Osteoblast (primary cell): Measurements from ENCODE around the gene EIF4G3. TPM values are rescaled to one million over a fixed set of nuclear protein-coding genes. Genes with fewer than 3 reads are reported as not detected.

Experiments used
- DNase-seq: peaks from one replicate; pipeline ENCODE4 v3.0.0; 2011; ENCODE audit warnings: low spot score, mixed read lengths; ENCODE audit not compliant: insufficient read length; ENCODE audit errors: missing footprints
- H2AFZ ChIP-seq: 2 replicates; pipeline ENCODE4 v1.6.0; 2011; ENCODE audit warnings: mild to moderate bottlenecking, low read length
- H3K27ac ChIP-seq: 2 replicates; pipeline ENCODE4 v1.5.1; 2011; ENCODE audit warnings: mild to moderate bottlenecking, low read depth, low read length, moderate library complexity
- H3K27me3 ChIP-seq: 2 replicates; pipeline ENCODE4 v1.6.0; 2012; ENCODE audit warnings: mild to moderate bottlenecking, control low read depth, inconsistent platforms, low read length, moderate library complexity; ENCODE audit not compliant: insufficient read depth
- H3K36me3 ChIP-seq: 2 replicates; pipeline ENCODE4 v1.5.1; 2011; ENCODE audit warnings: mild to moderate bottlenecking, low read length, control low read depth, moderate library complexity; ENCODE audit not compliant: insufficient read depth
- H3K4me1 ChIP-seq: 2 replicates; pipeline ENCODE4 v1.5.1; 2011; ENCODE audit warnings: mild to moderate bottlenecking, low read length, control low read depth, moderate library complexity; ENCODE audit not compliant: insufficient read depth
- H3K4me2 ChIP-seq: 2 replicates; pipeline ENCODE4 v1.6.0; 2011; ENCODE audit warnings: mild to moderate bottlenecking, low read length; ENCODE audit not compliant: insufficient read depth
- H3K4me3 ChIP-seq: fragments of 200-600 bp; sonication (generic); 3 replicates; pipeline ENCODE4 v1.5.1; 2012; ENCODE audit warnings: mild to moderate bottlenecking, low read length, inconsistent platforms; ENCODE audit not compliant: insufficient read depth
- H3K79me2 ChIP-seq: 2 replicates; pipeline ENCODE4 v1.6.0; 2012; ENCODE audit warnings: mild to moderate bottlenecking, low read length, control low read depth, inconsistent platforms; ENCODE audit not compliant: insufficient read depth
- H3K9me3 ChIP-seq: 2 replicates; pipeline ENCODE4 v1.5.1; 2011; ENCODE audit warnings: low read depth, low read length, control low read depth
- H4K20me1 ChIP-seq: 2 replicates; pipeline ENCODE4 v1.6.0; 2012; ENCODE audit warnings: mild to moderate bottlenecking, low read length, control low read depth; ENCODE audit not compliant: insufficient read depth
- total RNA-seq: library from RNA; depleted of rRNA; stranded (reverse); fragments of >200 nt; gene quantifications from 2 replicates; pipeline ENCODE4 v1.2.3, GENCODE V29; 2012
- TF ChIP-seq, protein P1 (sequence below): IDR thresholded peaks from 2 replicates; pipeline ENCODE4 v1.5.1; 2011; ENCODE audit warnings: mild to moderate bottlenecking, low read depth, low read length, moderate library complexity; ENCODE audit errors: extremely low read depth

The EIF4G3 gene
- total RNA-seq, 1 donor, result 55.0 TPM

DNA sequence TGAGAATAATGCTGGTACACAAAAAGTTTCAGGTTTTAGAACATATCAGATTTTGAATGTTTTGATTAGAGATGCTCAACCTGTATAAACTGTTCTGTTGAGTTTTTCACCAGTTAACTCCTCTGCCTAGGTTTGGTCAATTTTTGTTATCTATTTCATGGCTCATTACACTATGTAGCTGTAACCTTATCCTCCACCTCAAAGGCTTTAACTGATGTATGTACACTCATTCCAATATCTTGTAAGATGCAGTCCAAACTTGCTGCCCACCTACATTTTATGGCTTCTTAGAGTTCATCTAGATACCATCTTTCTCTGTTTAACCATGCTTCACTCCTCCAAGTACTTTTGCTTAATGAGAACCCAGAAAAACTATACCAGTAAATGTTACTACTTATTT, 107.8 kb downstream of the EIF4G3 start:
- Histone ChIP-seq H4K20me1 (peaks cover 12% of the 10 kb centered on the region), H3K79me2 (peaks cover 16% of the 10 kb centered on the region), H3K4me1 (peaks cover 17% of the 10 kb centered on the region), H3K36me3 (no peaks in the 10 kb centered on the region), H3K9me3 (no peaks in the 10 kb centered on the region), H2AFZ (no peak overlapping the region), H3K27ac (peak overlapping the region; percentile 11), H3K4me3 (no peak overlapping the region), H3K27me3 (no peaks in the 10 kb centered on the region), H3K4me2 (no peak overlapping the region)
- TF ChIP-seq, protein P1, sequence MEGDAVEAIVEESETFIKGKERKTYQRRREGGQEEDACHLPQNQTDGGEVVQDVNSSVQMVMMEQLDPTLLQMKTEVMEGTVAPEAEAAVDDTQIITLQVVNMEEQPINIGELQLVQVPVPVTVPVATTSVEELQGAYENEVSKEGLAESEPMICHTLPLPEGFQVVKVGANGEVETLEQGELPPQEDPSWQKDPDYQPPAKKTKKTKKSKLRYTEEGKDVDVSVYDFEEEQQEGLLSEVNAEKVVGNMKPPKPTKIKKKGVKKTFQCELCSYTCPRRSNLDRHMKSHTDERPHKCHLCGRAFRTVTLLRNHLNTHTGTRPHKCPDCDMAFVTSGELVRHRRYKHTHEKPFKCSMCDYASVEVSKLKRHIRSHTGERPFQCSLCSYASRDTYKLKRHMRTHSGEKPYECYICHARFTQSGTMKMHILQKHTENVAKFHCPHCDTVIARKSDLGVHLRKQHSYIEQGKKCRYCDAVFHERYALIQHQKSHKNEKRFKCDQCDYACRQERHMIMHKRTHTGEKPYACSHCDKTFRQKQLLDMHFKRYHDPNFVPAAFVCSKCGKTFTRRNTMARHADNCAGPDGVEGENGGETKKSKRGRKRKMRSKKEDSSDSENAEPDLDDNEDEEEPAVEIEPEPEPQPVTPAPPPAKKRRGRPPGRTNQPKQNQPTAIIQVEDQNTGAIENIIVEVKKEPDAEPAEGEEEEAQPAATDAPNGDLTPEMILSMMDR, result no peak
- no peak for DNase-seq

DNA sequence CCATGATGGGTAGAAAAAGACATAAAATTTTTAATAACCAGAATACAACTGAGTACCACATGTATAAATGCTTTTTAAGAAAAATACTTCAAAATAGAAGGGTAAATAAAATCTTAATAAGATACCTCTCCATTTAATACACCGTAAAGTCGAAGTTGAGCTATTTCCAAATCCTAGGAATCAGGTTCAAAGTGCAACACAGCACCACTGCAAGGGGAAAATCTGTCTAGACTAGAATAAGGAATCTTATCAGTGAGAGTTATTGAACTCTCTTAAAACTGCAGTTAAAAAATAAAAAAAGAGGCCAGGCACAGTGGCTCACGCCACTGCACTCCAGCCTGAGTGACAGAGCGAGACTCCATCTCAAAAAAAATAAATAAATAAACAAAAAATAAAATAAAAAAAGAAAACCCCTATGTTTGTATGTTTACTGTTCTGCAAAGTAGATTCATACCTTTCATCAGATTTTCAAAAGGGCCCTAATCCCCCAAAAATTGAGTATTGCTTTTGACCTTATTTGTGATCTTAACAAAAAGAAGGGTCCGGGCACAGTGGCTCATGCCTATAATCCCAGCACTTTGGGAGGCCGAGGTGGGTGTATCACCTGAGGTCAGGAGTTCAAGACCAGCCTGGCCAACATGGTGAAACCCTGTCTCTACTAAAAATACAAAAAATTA, 109.0 kb downstream of the EIF4G3 start:
- Histone ChIP-seq H3K27me3 (no peaks in the 10 kb centered on the region), H3K79me2 (peaks cover 14% of the 10 kb centered on the region), H3K4me2 (no peak overlapping the region), H3K27ac (no peak overlapping the region), H2AFZ (no peak overlapping the region), H3K9me3 (no peaks in the 10 kb centered on the region), H3K4me3 (no peak overlapping the region), H4K20me1 (peaks cover 15% of the 10 kb centered on the region), H3K36me3 (no peaks in the 10 kb centered on the region), H3K4me1 (peaks cover 13% of the 10 kb centered on the region)
- TF ChIP-seq, protein P1, result no peak
- DNase-seq, result no peak

DNA sequence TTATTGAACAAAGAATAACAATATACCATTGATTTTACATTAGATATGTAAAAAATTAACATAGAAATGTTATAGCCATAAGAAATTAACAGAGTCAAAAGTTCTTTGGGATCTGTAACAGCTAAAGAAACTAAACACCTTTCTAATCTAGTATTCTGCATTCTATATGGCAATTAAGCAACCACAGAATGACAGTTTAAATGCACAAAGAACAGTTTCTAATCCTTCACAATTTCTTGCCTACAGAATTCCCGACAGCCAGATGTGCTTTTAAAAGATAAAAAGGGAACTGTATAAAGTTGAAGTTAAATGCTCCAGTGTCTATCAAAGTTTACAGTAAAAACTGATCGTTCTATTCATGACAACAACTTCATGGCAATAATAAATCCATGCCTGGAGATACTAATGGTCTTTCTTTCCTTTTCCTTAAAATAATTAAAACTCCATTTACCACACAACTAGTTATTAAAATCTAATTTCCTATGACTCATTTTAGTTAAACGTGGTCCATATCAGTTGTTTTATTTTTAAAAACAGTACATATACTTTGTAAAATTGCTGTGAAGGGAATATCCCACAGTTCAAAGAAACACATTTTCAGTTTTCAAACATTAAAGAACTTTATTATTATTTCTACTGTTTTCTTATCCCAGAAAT, 110.2 kb downstream of the EIF4G3 start:
- peaks cover 13% of the 10 kb centered on the region for H3K4me1 ChIP-seq
- H3K36me3 ChIP-seq, result no peaks in the 10 kb centered on the region
- TF ChIP-seq, protein P1, result no peak
- no peaks in the 10 kb centered on the region for H3K9me3 ChIP-seq
- no peak overlapping the region for H2AFZ ChIP-seq
- H3K27me3 ChIP-seq, result no peaks in the 10 kb centered on the region
- no peak overlapping the region for H3K4me3 ChIP-seq
- H3K27ac ChIP-seq, result no peak overlapping the region
- peaks cover 19% of the 10 kb centered on the region for H4K20me1 ChIP-seq
- H3K79me2 ChIP-seq, result peaks cover 18% of the 10 kb centered on the region
- no peak for DNase-seq
- H3K4me2 ChIP-seq, result no peak overlapping the region

DNA sequence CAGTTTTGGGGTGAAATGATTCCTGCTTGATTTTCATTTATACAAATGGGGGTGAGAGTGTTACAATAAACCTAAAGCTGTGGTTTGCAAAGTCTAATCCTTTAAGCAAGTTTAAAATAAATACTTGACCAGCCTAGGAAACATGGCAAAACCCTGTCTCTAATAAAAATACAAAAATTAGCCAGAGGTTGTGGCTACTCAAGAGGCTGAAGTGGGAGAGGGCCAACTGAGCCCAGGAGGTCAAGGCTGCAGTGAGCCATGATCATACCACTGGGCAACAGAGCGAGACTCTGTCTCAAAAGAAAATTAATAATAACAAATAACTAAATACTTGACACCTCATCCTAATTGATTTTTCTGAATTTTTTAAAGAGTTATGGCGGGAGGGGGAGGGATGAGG, 110.8 kb downstream of the EIF4G3 start:
- TF ChIP-seq, protein P1, result no peak
- Histone ChIP-seq H3K9me3 (no peaks in the 10 kb centered on the region), H3K27me3 (no peaks in the 10 kb centered on the region), H3K4me3 (no peak overlapping the region), H3K79me2 (peaks cover 18% of the 10 kb centered on the region), H3K36me3 (no peaks in the 10 kb centered on the region), H3K27ac (no peak overlapping the region), H3K4me1 (peaks cover 13% of the 10 kb centered on the region), H2AFZ (no peak overlapping the region), H4K20me1 (peaks cover 22% of the 10 kb centered on the region), H3K4me2 (no peak overlapping the region)
- no peak for DNase-seq
